K562 (cell line): ENCODE data around the gene ZNF462. TPM values are rescaled to one million over a fixed set of nuclear protein-coding genes. Genes with fewer than 3 reads are reported as not detected.

ENCODE experiments used
- ARID3A ChIP-seq: IDR thresholded peaks from 2 replicates; pipeline ENCODE4 v1.6.1; 2012; ENCODE audit warnings: low read depth, low read length, improper control_type of control experiment, borderline replicate concordance
- HCFC1 ChIP-seq: IDR thresholded peaks from 2 replicates; pipeline ENCODE4 v1.6.1; 2012; ENCODE audit warnings: low read depth, low read length, improper control_type of control experiment
- MBD1 ChIP-seq: fragments of 250-450 bp; sonication (Bioruptor Pico); IDR thresholded peaks from 2 replicates; pipeline ENCODE4 v1.8.0; 2022; ENCODE audit warnings: inconsistent platforms
- STAT6 ChIP-seq: sonication (generic); formaldehyde crosslinking; IDR thresholded peaks from 2 replicates; pipeline ENCODE4 v1.8.1; 2023; ENCODE audit warnings: mild to moderate bottlenecking, missing genetic modification reagents
- TCF7 ChIP-seq: sonication (generic); IDR thresholded peaks from 2 replicates; pipeline ENCODE4 v1.6.1; 2016; ENCODE audit warnings: antibody characterized with exemption, borderline replicate concordance
- TEAD4 ChIP-seq, 2 experiments: sonication (generic) in 1 of 2; formaldehyde crosslinking in 1 of 2; IDR thresholded peaks; 2 replicates each; pipeline versions ENCODE4 v1.6.1 to v1.8.0; 2012 to 2022; ENCODE audit warnings: borderline replicate concordance in 1 of 2, inconsistent platforms in 1 of 2, low read length in 1 of 2, mild to moderate bottlenecking in 1 of 2, missing genetic modification reagents in 1 of 2
- polyA plus RNA-seq, 8 experiments: library from polyadenylated mRNA; depleted of rRNA in 4 of 8; stranded (reverse) in 5 of 8; unstranded in 3 of 8; fragments of >200 nt; fragmentation: Nextera tagmentation in 2 of 8; fragmentation: Illumina TruSeq in 1 of 8; extraction: Ambion mirVana in 2 of 8; extraction: Trizol in 1 of 8; gene quantifications; 2 replicates each; pipeline versions ENCODE4 v1.2.1 to v1.2.3, GENCODE V29; 2011 to 2014; ENCODE audit warnings: inconsistent platforms in 1 of 8, missing spikeins in 1 of 8
- total RNA-seq, 7 experiments: library from RNA; depleted of rRNA in 6 of 7; stranded (reverse); fragments of >200 nt in 6 of 7; fragmentation: Illumina TruSeq in 2 of 7; extraction: Trizol in 2 of 7; gene quantifications; 2 replicates each; pipeline versions ENCODE4 v1.2.1 to v1.2.3, GENCODE V29; 2011 to 2021; ENCODE audit warnings: low replicate concordance in 1 of 7

The ZNF462 gene
- total and polyA plus RNA-seq, 9 of the 15 experiments (the other 6 are each of a cell fraction or from before 2014, with no cell fraction given), result 0.20 TPM; not detected in 8

DNA sequence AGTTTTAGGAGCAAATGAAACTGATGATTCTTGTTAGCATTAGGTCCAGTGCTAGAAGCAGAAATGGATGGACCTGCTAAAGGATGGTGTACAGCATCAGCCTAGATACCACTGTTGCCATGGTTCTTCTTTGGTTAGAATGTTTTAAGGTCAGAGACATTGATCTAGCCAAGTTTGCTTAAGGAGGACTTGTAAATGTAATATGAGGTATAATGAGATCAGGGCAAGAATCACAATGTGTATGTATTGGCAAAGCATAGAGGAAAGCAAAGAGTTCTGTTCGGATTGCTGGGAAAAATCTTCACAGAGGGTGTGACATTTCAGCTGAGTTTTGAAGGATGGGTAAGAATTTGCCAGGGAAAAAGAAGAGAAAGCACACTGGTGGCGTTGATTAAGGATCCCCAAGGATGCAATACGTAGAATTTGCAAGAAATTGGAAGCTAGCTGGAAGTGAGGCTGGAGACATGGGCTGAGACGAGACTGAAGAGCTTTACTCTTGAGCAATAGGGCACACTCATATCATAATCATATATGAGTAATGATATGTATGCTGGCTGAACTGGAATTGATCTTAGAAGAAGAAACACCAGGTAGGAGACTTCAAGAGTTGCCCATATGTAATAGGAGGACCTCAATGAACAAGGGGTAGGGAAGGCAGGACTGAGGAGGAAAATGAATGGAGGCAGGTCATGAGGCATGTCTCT is 102.0 kb downstream of the ZNF462 start (continued):
- TF ChIP-seq HCFC1 (no peak), ARID3A (no peak), STAT6 (no peak), MBD1 (CRISPR knock-in tag) (no peak), TEAD4 (IDR thresholded peaks at IDR 0.05; ENCODE audit: low read length) (no peak), TEAD4 (CRISPR knock-in tag; IDR thresholded peaks at IDR 0.05; ENCODE audit: borderline replicate concordance) (no peak), TCF7 (no peak)
